Measurements from ENCODE around the gene MTERF4. TPM values are rescaled to one million over a fixed set of nuclear protein-coding genes. Genes with fewer than 3 reads are reported as not detected.
A peak's percentile ranks its signal among the peaks of the same experiment; 100 is the strongest.

Gene MTERF4
- total RNA-seq, 4 donors from 2014 or later, result 26.9 to 39.1 (median 34.5) TPM

DNA sequence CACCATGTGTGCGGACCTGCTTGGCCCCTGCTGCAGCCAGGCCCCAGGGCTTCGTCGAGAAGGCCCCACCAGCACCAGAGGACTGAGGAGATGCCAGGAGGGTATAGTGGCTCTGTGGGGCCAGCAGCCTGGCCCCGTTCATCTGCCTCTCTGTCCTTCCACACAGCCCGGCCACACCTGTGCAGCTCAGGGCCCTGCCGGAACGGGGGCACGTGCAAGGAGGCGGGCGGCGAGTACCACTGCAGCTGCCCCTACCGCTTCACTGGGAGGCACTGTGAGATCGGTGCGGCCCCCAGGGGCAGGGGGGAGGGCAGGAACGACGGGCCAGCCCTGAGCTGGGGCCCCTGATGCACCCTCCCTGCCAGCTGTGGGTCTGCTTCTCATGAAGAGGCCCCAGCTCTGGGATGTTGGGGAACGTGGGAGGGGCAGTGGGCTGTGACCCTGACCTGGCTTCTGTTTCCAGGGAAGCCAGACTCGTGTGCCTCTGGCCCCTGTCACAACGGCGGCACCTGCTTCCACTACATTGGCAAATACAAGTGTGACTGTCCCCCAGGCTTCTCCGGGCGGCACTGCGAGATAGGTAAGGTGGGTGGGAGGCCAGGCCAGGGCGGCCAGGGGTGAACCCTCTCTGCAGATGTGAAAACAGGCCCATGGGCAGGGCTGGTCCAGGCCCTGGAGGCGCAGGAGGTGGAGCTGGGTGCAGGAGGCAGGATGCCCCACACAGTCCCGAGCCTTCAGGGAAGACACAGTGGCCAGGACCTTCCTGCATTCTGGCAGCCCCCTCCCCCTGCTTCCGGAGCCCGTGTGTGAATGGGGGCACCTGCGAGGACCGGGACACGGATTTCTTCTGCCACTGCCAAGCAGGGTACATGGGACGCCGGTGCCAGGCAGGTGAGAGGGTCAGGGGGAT is 50.3 kb downstream of the MTERF4 start:
- ATAC-seq (ENCODE audit: low FRiP score), result no peak

DNA sequence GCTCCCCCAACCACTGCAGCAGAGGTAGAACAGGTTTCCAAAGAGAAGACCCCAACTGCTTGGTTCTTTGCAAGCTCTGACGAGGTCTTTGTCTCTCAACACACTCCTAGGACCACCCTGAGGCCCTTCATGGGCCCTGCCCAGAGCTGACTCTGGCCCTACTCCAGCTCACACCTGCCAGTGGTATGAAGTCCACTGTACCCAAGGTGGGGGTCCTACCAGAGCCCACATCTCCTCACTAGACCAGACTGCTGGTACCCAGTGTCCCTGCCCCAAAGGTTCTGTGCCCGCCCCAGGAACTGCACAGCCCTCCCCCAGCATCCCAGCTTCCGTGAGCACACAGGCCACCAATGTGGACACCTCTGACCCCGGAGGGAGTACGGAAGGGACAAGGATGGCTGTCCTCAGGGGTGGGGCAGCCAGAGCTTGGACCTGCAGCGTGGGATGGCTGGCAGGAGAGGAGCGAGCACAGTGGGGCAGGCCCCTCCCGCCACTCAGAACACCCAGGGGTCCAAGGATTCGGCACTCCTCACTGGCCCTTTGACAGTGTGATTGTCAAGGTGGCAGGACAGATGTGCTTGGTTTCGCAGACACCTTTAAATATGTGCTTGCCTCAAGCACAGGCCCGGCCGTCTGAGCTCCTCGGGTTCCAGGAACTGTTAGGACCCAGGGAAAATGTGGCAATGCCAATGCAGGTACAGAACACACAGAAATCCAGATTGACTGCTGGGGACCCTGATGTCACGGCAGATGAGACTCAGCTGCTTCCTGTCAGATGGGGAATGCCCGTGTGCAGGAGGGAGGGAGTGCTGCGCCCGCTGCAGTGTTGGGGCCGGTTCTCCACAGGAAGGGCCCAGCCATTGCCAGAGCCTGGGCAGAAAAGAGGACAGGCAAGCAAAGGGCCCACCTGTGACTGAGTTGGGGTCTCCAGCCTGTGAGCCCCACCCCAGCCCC is 51.2 kb downstream of the MTERF4 start:
- DNase-seq (ENCODE audit: low spot score), result peak; percentile 19
- no peak for ATAC-seq (ENCODE audit: low FRiP score)
- TF ChIP-seq, protein P1, sequence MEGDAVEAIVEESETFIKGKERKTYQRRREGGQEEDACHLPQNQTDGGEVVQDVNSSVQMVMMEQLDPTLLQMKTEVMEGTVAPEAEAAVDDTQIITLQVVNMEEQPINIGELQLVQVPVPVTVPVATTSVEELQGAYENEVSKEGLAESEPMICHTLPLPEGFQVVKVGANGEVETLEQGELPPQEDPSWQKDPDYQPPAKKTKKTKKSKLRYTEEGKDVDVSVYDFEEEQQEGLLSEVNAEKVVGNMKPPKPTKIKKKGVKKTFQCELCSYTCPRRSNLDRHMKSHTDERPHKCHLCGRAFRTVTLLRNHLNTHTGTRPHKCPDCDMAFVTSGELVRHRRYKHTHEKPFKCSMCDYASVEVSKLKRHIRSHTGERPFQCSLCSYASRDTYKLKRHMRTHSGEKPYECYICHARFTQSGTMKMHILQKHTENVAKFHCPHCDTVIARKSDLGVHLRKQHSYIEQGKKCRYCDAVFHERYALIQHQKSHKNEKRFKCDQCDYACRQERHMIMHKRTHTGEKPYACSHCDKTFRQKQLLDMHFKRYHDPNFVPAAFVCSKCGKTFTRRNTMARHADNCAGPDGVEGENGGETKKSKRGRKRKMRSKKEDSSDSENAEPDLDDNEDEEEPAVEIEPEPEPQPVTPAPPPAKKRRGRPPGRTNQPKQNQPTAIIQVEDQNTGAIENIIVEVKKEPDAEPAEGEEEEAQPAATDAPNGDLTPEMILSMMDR (IDR thresholded peaks at IDR 0.05), result no peak

More for the DNA sequence above, 50.3 kb downstream of the MTERF4 start:
- DNase-seq (ENCODE audit: low spot score), result no peak
- TF ChIP-seq, protein P1 (IDR thresholded peaks at IDR 0.05), result no peak

DNA sequence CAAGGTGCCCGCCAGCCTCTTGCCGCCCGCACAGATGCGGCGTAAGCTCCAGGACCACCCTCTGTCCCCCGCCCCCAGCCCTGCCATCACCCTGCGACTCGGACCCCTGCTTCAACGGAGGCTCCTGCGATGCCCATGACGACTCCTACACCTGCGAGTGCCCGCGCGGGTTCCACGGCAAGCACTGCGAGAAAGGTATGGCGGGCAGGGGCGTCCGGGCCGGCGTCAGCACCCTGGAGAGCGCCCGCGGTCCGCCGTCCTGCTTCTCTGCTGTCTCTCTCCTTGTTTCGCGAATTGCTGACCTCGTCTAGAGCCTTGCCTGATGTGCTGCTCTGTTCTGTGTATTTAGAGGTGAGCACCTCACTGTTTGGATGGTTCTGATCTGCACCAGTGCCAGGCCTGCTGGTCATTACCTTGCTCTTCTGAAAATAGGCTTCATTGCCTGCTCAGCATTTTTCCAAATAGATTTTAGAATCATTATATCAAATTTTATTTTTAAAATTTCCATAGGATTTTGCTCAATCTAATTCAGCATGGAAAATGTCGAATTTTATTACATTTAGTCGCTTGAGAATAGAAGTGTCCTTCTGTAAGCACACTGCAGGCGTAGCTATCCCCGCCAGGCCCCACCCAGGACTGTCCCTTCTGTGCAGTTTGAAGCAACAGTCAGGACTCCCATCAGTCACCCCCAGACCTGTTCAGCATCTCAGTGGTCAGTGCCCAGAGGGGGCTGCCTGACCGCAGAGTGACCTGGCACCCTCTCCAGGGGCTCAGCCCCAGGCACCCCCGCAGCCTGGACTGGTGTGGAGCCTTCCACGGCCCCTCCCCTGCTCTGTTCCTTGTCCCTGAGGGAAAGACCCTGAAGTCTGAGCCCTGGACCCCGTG is 52.1 kb downstream of the MTERF4 start:
- TF ChIP-seq, protein P1 (IDR thresholded peaks at IDR 0.05), result no peak
- no peak for ATAC-seq (ENCODE audit: low FRiP score)
- DNase-seq (ENCODE audit: low spot score), result peak; percentile 12

DNA sequence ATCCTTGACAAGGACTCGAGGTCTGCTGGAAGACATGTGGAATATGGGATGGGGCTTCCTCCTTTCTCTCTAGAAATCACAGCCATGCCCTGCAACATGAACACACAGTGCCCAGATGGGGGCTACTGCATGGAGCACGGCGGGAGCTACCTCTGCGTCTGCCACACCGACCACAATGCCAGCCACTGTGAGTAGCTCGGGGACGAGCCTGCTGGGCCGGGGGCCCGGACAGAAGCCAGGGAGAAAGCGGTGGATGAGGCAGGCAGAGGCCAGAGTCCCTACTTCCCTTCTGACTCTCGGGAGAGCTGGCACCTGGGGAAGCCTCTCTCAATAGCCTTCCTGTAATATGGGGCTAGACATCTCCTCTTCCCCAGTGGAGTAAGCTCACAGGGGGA is 53.1 kb downstream of the MTERF4 start:
- TF ChIP-seq, protein P1 (IDR thresholded peaks at IDR 0.05), result no peak
- ATAC-seq (ENCODE audit: low FRiP score), result no peak
- no peak for DNase-seq (ENCODE audit: low spot score)

DNA sequence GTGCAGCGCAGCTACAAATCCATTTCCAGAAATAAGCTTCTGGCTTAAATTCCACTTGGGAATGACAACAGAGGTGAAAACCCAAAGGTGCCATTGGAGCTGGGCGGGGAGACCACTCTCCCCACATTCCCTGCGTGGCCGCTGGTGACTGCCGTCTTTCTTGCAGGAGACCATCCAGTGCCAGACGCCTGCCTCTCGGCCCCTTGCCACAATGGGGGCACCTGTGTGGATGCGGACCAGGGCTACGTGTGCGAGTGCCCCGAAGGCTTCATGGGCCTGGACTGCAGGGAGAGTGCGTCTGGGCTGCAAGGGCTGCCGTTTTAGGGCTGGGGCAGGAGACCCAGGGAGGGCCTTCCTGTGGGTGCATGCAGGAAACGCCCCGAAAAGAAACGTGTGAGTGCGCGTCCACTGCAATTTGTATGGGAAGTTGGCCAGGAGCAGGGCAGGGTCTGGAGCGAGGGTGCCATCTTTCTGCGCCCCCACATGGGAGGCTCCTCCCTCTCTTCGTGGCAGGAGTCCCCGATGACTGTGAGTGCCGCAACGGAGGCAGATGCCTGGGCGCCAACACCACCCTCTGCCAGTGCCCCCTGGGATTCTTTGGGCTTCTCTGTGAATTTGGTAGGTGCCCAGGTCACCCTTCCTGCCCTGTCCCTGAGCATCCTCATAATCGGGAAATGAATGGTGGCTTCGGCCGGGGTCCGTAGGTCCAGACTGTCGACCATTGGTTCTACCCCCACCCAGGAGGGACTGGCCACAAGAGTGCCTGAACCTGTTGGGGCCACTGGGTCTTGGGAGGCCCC is 53.7 kb downstream of the MTERF4 start:
- DNase-seq (ENCODE audit: low spot score) (no peak), ATAC-seq (ENCODE audit: low FRiP score) (no peak)
- TF ChIP-seq, protein P1 (IDR thresholded peaks at IDR 0.05), result no peak

All from omental fat pad (tissue), 4 donors.